ENCODE results near the gene APOBEC3C. TPM values are rescaled to one million over a fixed set of nuclear protein-coding genes. Genes with fewer than 3 reads are reported as not detected.
"Not testable (repeated sequence)": the region's sequence is repeated elsewhere in the genome, so short reads cannot be mapped to it uniquely, and the experiment has no call there.

The APOBEC3C gene
- total RNA-seq, 1 donor from 2014 or later = 2.5 TPM

DNA sequence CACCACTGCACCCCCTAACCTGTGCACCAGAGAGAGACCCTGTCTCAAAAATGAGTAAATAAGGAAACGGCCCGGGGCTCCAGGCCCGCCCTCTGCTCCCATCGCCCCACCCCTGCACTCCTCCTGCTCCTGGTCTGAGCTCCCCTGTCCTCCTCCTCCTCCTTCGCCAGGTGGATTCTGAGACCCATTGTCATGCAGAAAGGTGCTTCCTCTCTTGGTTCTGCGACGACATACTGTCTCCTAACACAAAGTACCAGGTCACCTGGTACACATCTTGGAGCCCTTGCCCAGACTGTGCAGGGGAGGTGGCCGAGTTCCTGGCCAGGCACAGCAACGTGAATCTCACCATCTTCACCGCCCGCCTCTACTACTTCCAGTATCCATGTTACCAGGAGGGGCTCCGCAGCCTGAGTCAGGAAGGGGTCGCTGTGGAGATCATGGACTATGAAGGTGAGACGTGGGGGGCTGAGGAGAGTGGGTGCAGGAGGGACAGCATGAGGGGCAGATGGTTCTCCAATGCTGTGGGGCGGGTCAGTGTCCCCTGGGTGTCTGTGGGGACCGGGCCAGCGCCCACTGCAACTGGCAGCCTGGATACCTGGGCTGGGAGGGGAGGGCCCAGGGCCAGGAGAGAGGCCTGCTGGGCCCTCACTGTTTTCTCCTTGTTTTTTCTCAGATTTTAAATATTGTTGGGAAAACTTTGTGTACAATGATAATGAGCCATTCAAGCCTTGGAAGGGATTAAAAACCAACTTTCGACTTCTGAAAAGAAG lies 3.7 kb downstream of the APOBEC3C start:
- DNase-seq (ENCODE audit: low spot score) (no peak), ATAC-seq (no peak)

DNA sequence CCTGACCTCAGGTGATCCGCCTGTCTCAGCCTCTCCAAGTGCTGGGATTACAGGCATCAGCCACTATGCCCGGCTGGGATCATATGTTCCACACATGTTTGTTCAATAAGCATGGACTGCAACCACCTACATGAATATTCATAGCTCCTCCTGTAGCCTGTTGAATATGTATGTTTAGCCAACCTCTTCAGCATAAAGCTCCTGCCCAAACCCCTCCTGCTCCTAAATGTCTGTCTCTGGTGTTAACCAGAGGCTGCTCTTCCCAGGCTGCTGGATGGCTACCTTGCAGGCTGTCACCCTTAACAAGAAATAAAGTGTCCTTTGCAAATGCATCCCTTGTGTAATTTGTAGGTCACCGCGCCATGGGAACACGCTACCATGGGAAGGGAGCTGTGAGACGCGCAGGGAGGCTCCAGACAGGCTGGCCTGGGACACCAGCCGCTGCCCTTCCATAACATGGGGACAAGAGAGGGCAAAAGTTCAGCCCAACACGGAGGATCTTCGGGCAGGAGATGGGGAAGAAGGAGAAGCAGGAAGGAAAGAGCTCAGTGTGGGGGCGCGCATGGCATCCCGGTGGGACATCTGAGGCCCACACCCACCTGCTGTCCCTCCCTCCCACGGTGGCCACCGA lies 6.1 kb downstream of the APOBEC3C start:
- peak; percentile 37 for ATAC-seq
- not testable (repeated sequence) for DNase-seq (ENCODE audit: low spot score)

DNA sequence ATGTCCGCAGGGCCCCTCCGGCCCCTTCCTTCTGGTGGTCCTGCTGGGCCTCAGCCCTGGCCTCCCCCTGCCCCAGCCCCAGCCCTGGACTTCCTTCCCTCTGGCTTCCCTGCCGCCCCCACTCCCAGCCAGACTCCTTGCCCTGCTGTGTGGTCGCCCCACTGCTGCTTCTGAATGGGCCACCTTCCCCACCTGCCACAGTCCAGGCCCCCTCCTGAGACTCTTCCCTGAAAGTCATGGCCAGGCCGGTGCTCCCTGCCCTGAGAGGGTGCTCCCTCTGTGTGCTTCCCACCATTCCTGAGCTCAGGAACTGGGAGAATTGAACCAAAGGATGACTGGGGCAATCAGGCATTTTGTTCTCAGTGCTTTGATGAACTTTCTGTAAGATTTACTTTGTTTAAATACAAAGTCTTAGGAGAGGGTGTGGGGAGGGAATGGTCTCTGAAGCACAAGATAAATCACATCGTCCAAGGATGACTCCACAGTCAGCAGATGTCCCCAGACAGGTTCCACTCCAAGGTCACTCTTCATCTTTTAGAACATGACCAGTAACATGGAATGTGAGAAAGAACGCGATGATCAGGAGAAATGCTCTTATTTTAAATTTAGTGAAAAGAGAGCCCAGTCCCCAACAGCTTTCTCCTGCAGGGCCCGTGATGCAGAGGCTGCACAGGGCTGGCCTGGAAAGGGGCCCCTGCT lies 7.6 kb downstream of the APOBEC3C start:
- no peak for DNase-seq (ENCODE audit: low spot score)
- no peak for ATAC-seq

DNA sequence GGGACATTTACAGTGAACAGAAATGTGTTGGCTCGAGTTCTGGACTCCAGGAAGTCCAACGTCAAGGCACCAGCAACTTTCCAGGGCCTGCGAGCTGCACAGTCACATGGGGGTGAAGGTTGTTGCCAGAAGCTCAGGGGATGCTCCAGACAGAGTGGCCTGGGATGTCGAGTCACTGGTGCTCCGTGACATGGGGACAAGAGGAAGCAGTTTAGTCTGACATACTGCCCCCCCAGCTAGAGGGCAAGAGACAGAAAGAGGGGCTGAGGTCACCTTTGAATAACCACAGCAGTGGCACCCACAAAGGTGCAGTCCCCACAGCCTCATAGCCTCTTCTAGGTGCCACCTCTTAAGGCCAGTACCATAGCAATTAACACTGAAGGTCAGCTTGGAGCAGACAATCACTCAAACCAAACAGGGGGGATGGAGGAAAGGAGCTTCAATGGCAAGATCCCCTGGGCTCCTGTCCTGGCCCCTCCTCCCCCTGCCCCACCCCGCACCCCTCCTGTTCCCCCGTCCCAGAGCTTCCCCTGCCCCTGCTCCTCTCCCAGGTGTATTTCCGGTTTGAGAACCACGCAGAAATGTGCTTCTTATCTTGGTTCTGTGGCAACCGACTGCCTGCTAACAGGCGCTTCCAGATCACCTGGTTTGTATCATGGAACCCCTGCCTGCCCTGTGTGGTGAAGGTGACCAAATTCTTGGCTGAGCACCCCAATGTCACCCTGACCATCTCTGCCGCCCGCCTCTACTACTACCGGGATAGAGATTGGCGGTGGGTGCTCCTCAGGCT lies 10.7 kb downstream of the APOBEC3C start:
- ATAC-seq (no peak), DNase-seq (ENCODE audit: low spot score) (no peak)

DNA sequence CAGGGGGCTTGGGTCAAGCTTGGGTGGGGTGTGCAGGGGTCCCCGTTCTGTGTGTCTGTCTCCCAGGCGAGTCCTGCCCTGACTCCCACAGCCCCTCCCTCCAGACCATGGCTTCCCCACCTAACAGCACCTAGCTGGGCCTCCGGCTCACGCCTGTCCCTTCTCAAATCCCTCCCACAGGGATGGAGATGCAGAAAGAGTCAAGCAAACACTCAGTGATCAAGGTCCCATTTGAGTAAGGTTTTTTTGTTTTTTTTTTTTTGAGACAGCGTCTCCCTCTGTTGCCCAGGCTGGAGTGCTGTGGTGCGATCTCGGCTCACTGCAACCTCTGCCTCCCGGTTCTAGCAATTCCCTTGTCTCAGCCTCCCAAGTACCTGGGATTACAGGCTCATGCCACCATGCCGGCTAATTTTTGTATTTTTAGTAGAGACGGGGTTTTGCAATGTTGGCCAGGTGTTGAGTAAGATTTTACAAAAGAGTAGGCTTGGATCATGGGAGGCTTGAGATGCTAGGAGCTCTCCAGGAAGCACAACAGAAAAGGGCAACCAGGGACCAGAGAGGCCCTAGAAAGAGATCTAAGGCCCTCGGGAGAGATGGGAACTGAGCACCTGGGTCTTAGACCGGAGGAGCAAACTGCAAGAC lies 12.6 kb downstream of the APOBEC3C start:
- peak; percentile 51 for ATAC-seq
- no peak for DNase-seq (ENCODE audit: low spot score)

DNA sequence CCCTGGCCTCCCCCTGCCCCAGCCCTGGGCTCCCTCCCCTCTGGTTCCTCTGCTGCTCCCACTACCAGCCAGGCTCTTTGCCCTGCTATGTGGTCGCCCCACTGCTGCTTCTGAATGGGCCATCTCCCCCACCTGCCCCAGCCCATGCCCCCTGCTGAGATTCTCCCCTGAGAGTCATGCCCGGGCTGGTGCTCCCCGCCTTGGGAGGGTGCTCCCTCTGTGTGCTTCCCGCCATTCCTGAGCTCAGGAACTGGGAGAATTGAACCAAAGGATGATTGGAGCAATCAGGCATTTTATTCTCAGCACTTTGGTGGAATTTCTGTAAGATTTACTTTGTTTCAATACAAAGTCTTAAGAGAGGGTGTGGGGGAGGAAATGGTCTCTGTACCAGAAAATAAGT lies 13.7 kb downstream of the APOBEC3C start:
- ATAC-seq (no peak), DNase-seq (ENCODE audit: low spot score) (no peak)

DNA sequence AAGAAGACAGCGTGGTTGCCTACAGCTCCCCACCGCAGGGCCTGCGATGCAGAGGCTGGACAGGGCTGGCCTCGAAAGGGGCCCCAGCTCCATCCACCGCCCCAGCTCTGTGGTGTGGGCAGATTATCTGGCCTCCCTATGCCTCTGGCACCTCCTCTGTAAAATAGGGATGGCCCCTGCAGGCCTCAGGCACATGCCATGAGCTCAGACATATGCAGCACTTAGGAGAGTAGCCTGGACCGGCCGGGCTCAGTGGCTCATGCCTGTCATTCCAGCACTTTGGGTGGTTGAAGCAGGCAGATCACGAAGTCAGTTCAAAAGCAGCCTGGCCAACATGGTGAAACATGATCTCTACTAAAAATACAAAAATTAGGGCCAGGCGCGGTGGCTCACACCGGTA lies 14.2 kb downstream of the APOBEC3C start:
- no peak for DNase-seq (ENCODE audit: low spot score)
- no peak for ATAC-seq

DNA sequence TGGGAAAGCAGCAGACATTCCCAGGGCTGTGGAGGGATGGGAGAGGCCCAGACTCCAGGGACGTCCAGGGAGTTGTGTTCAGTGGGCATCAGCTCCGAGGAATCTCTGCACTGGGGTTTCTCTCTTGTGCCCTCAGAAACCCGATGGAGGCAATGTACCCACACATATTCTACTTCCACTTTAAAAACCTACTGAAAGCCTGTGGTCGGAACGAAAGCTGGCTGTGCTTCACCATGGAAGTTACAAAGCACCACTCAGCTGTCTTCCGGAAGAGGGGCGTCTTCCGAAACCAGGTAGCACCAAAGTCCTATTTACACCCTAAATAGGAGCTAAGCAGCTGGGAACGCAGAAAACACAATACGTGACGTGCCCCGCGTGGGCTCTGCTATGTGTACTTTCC lies 15.2 kb downstream of the APOBEC3C start:
- ATAC-seq = no peak
- no peak for DNase-seq (ENCODE audit: low spot score)

DNA sequence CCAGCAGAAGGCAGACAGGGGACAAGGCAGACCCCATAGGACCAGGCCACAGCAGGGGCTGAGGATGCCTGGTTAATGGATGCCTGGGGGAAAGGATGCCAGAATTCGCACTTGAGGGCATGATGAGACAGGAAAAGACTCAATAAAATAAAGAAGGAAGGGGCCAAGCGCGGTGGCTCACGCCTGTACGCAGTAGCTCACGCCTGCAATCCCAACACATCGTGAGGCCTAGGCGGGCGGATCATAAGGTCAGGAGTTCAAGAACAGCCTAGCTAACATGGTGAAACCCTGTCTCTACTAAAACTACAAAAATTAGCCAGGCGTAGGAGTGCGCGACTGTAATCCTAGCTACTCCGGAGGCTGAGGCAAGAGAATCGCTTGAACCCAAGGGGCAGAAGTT lies 16.6 kb downstream of the APOBEC3C start:
- DNase-seq (ENCODE audit: low spot score) (no peak), ATAC-seq (no peak)

DNA sequence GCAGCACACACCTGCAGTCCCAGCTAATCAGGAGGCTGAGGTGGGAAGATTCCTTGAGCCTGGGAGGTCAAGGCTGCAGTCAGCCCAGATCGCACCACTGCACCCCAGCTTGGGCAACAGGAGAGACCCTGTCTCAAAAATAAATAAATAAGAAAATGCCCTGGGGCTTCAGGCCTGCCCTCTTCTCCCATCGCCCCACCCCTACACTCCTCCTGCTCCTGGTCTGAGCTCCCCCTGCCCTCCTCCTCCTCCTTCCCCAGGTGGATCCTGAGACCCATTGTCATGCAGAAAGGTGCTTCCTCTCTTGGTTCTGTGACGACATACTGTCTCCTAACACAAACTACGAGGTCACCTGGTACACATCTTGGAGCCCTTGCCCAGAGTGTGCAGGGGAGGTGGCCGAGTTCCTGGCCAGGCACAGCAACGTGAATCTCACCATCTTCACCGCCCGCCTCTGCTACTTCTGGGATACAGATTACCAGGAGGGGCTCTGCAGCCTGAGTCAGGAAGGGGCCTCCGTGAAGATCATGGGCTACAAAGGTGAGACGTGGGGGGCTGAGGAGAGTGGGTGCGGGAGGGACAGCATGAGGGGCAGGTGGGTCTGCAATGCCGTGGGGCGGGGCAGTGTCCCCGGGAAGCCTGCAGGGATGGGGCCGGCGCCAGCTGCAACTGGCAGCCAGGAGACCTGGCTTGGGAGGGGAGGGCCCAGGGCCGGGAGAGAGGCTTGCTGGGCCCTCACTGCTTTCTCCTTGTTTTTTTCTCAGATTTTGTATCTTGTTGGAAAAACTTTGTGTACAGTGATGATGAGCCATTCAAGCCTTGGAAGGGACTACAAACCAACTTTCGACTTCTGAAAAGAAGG lies 17.6 kb downstream of the APOBEC3C start:
- not testable (repeated sequence) for DNase-seq (ENCODE audit: low spot score); ATAC-seq

DNA sequence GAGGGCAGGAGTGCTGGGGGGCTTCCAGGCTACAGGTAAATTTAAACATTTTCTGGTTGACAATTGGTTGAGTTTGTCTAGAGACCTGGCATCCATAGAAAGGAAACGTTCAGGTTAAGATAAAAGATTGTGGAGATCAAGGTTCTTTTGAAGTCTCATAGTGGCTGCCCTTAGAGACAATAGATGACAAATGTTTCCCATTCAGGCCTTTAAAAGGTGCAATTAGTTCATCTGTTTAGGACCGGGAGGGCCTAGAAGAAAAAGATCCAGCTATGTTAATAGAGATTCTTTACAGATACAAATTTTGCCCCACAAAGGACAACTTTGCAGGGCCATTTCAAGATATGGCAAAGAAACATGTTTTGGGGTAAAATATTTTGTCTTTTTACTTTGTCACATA lies 23.0 kb downstream of the APOBEC3C start:
- DNase-seq (ENCODE audit: low spot score); ATAC-seq: not testable (repeated sequence)

DNA sequence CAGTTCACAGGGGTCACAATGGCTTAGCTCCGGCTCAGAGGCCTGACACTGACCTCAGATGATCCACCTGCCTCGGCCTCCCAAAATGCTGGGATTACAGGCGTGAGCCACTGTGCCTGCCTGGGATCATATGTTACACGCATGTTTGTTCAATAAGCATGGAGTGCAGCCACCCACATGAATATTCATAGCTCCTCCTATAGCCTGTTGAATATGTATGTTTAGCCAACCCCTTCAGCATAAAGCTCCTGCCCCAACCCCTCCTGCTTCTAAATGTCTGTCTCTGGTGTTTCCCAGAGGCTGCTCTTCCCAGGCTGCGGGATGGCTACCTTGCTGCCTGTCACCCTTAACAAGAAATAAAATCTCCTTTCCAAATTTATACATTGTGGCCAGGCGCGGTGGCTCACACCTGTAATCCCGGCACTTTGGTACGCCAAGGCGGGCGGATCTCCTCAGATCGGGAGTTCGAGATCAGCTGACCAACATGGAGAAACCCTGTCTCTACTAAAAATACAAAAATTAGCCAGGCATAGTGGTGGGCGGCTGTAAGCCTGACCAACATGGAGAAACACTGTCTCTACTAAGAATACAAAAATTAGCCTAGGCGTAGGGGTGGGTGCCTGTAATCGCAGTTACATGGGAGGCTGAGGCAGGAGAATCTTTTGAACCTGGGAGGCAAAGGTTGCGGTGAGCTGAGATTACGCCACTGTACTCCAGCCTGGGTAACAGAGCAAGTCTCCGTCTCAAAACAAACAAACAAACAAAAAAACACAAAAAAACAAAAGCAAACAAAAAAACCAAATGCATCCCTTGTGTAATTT lies 25.5 kb downstream of the APOBEC3C start:
- no peak for ATAC-seq

DNA sequence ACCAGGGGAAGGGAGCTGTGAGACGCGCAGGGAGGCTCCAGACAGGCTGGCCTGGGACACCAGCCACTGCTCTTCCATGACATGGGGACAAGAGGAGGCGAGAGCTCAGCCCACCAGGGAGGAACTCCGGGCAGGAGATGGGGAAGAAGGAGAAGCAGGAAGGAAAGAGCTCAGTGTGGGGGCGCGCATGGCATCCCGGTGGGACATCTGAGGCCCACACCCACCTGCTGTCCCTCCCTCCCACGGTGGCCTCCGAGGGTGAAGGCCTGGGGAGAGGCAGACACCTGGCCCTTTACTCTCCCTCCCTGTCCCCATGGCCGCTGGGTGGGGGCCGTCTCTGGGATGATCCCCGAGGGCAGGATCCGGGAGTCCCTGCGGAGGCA lies 26.1 kb downstream of the APOBEC3C start:
- not testable (repeated sequence) for DNase-seq (ENCODE audit: low spot score)
- ATAC-seq = peak; percentile 3

More for the DNA sequence above, 25.5 kb downstream of the APOBEC3C start:
- no peak for DNase-seq (ENCODE audit: low spot score)

DNA sequence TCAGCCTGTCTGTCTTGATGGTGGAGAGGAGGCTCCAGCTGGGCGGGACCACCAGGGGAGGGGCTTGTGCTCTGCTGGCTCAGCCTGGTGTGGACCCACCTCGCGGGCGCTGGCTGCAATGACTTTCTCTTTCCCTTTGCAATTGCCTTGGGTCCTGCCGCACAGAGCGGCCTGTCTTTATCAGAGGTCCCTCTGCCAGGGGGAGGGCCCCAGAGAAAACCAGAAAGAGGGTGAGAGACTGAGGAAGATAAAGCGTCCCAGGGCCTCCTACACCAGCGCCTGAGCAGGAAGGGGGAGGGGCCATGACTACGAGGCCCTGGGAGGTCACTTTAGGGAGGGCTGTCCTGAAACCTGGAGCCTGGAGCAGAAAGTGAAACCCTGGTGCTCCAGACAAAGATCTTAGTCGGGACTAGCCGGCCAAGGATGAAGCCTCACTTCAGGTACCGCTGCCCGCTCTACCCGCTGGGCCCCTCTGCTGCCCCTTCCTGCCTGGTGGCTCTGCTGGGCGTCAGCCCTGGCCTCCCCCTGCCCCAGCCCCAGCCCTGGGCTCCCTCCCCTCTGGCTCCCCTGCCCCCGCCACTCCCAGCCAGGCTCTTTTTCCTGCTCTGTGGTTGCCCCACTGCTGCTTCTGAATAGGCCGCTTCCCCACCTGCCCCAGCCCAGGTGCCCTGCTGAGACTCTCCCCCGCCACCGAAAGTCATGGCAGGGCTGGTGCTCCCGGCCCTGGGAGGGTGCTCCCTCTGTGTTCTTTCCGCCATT lies 26.7 kb downstream of the APOBEC3C start, which contains the start of gene APOBEC3F:
Gene APOBEC3F (plus strand): TSS at position 327 of the 759 bp plus-strand sequence. CDS start 97 bp downstream, at position 424.
- peak; percentile 68 for DNase-seq (ENCODE audit: low spot score)
- peak; percentile 95 for ATAC-seq

DNA sequence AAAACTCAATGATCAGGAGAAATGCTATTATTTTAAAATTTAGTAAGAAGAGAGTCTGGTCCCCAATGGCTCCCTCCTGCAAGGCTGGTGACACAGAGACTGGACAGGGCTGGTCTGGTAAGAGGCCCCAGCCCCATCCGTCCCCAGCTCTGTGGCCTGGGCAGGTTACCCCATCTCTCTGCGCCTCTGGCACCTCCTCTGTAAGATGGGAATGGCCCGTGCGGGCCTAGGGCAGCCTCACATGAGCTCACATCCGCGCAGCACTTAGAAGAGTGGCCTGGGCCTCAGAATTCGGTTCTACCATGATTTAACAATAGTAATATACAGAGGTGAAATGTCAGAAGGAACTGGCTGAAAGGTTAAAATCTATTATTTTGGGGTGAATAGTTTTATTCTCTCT lies 27.9 kb downstream of the APOBEC3C start:
- DNase-seq (ENCODE audit: low spot score) (no peak), ATAC-seq (no peak)

DNA sequence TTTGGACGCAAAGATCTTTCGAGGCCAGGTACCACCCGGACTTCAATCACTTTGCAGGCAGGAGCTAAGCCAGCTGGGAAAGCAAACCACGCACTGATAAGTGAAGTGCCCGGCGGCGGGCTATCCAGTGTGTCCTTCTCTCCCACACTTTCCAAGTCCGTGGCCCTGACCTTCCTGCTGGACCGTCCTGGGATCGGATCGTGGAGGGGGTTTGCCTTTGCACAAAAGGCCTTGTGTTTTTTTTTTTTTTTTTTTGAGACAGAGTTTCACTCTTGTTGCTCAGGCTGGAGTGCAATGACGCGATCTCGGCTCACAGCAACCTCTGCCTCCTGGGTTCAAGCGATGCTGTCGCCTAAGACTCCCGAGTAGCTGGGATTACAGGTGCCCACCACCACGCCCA lies 29.0 kb downstream of the APOBEC3C start:
- not testable (repeated sequence) for DNase-seq (ENCODE audit: low spot score); ATAC-seq

DNA sequence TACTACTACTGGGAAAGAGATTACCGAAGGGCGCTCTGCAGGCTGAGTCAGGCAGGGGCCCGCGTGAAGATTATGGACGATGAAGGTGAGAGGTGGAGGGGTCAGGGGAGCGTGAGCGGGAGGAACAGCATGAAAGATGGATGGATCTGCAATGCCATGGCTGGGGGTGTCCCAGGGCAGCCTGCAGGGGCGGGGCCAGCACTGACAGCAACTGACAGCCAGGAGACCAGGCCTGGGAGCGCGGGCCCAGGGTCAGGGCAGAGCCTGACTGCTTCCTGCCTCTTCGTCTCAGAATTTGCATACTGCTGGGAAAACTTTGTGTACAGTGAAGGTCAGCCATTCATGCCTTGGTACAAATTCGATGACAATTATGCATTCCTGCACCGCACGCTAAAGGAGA lies 31.1 kb downstream of the APOBEC3C start:
- ATAC-seq; DNase-seq (ENCODE audit: low spot score): not testable (repeated sequence)

DNA sequence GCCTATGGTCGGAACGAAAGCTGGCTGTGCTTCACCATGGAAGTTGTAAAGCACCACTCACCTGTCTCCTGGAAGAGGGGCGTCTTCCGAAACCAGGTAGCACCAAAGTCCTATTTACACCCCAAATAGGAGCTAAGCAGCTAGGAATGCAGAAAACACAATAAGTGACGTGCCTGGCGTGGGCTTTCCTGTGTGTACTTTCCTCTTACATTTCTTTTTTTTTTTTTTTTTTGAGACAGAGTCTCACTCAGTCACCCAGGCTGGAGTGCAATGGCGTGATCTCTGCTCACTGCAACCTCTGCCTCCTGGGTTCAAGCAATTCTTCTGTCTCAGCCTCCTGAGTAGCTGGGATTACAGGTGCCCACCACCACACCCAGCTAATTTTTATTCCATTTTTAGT lies 35.4 kb downstream of the APOBEC3C start:
- not testable (repeated sequence) for DNase-seq (ENCODE audit: low spot score); ATAC-seq
